ENCODE results near the gene ACTN3.
"Not testable (repeated sequence)": the region's sequence is repeated elsewhere in the genome, so short reads cannot be mapped to it uniquely, and the experiment has no call there.

Gene ACTN3

DNA sequence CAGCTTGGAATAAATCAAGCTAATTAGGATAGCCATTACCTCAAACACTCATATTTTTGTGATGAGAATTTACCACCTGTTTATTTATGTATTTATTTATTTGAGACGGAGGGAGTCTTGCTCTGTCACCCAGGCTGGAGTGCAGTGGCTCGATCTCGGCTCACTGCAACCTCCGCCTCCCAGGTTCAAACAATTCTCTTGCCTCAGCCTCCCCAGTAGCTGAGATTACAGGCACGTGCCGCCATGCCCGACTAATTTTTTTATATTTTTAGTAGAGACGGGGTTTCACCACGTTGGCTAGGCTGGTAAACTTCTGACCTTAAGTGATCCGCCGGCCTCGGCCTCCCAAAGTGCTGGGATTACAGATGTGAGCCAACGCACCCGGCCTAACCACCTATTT is 1.8 kb upstream of the ACTN3 start:
- not testable (repeated sequence) for DNase-seq (ENCODE audit: low read depth in 1 of 2, low spot score in 1 of 2)

DNA sequence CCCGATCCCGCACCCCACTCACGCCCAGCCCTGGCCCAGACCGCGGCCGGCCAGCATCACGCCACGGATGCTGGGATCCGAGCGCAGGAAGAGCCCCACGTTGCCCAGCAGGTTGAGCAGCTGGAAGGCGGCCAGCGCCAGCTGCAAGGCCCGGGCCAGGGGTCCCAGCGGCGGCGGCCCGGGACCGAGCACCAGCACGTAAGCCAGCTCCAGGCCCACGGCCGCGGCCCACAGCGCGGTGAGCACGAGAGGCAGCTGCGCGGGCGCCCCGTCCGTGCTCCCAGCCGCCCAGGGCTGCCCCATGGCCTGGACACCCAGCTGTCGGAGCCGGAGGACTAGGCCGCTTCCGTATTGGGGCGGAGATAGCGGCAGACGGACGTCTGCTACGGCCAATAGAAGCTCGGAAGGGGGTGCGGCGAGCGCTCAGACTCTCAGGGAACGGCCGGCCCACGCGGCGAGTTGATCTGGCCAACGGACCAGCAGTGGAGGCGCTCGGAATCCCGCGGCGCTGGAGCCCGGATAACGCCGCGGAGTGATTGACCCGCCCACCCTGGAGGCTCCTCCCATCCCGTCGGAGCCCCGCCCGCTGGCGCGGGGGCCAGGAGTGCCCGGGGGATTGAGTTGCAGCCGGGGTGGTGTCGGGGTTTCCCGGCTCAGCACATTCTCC is 869 bp upstream of the ACTN3 start, which contains the start of gene ZDHHC24:
ZDHHC24 (minus strand) TSS at position 348 of the 667 bp plus-strand sequence; CDS start at position 303, 45 bp downstream.
- peak; percentile 66 to 77 for DNase-seq (ENCODE audit: low read depth in 1 of 2, low spot score in 1 of 2)

DNA sequence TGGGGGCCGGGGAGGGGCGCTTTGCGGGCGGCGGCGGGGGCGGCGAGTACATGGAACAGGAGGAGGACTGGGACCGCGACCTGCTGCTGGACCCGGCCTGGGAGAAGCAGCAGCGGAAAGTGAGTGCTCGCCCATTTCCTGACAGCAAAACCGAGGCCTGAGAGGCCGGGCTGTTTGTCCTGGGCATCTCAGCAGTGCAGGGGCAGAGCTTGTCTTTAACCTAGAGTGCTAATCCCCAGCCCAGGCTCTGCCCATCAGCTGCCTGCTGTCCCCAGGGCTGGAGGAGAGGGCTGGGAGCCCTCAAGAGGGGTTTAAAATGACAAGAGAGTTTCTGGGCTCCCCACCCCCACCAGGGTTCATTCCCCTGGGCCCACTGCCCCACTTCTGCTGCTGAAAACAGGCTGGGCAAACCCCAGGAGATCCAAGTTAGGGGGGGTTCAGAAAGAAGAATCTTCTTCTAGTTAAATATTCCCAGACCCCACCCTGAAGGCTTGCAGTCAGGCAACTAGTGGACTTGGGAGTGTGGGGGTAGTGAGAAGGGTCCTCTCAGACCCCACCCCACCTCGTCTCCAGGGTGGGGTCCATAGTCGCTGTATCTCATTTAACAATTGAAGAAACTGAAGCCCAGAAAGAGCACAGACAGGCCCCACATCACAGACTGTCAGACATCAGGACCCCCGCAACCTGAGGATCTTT is 411 bp downstream of the ACTN3 start:
- DNase-seq (ENCODE audit: low read depth in 1 of 2, low spot score in 1 of 2) = no peak

DNA sequence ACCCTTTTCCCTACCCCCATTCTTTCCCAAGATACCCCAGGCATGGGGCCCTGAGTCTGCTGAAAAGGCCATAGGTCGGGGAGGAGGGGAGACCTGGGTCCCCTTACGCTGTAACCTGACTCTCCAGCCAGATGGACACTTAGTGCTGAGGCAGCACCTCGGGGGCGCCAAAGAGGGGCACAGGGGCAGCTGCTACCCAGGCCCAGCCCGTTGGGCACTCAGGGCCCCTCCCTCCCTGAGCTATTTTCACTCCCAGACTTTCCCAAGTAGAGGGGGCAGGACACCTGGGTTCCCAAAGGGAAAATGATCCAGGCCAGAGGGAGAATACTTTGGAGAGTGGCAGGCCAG is 933 bp downstream of the ACTN3 start:
- DNase-seq (ENCODE audit: low read depth in 1 of 2, low spot score in 1 of 2) = no peak

DNA sequence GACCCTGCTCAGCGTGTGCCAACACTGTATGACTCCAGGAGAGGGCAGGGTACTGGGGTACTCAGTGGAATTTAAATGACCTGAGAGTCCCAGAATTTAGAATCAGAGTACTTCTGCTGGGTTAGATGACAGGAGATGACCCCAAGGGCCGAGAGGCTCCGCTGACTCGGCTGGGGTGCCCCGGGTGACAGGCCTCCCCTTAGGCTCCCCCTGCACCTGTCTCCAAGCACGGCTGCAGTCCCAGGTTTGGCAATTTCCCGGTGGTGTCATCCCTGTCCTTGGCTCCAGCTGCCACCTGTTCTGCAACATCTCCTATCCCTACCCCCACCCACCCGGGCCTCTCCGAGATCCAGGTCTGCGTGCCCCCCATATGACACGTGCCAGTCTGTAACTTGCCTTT is 1.3 kb downstream of the ACTN3 start:
- no peak for DNase-seq (ENCODE audit: low read depth in 1 of 2, low spot score in 1 of 2)

DNA sequence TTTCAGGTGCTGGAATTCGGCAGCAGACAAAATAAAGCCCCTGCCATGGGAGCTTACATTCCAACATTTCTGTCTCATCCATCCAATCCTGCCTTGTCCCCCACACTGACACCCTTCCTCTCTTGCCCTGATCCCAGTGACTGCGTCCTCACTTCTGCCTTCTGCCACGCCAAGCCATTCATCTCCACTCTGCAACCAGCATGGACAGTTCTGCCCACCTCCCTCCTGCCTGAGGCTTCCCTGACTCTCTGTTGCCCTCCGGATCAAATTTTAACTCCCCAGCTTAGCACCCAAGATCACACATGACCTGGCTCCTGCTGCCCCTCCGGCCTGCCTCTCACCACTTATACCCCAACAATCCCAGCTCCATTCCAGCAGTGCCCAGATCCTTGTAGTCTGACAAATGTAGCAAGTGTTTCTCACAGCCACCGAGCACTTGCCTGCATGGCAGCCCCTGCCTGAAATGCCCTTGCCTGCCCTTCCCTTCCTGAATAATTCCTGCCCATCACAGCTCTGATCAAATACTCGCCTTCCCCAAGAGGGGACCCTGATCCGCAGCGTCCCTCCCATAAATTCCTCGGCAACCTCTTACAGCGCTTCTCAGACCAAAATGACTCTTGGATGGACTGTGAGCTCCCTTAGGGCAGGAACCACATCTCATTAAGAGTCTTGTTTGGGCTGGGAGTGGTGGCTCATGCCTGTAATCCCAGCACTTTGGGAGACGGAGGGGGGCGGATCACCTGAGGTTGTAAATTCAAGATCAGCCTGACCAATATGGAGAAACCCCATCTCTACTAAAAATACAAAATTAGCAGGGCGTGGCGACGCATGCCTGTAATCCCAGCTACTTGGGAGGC is 2.3 kb downstream of the ACTN3 start:
- DNase-seq (ENCODE audit: low read depth in 1 of 2, low spot score in 1 of 2) = no peak

DNA sequence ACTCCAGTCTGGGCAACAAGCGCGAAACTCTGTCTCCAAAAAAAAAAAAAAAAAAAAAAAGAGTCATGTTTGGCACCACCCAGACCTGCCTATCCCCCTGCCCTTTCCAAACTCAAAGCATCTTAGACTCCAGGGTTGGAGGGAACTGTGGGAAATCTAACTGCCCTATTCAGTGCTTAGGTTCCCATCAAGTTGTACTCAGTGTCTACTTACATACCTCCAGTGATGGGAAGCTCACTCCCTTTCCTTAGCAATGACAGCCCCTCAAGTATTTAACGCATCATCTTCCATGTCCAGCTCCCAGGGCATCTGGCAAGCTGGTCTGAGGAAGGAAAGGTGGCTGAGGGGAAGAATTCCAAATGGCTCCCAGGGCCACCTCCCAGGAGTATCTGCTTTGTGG is 3.0 kb downstream of the ACTN3 start:
- DNase-seq (ENCODE audit: low read depth in 1 of 2, low spot score in 1 of 2) = no peak

DNA sequence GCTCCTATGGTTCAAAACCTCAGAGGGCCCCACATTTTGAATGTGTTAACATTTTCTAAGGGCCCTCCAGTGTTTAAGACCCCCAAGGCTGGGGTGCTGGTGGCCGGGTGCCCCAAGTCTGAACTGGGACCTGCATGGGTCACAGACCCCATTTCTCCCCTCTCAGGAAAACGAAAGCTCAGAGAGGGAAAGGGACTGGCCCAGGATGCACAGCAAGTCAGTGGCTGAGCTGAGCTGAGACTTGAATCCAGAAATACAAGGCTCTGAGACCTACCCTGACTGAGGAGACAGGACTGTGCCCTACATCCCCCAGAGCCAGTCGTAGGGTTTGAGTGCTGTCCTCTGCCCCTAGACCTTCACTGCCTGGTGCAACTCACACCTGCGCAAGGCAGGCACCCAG is 4.2 kb downstream of the ACTN3 start:
- no peak for DNase-seq (ENCODE audit: low read depth in 1 of 2, low spot score in 1 of 2)

DNA sequence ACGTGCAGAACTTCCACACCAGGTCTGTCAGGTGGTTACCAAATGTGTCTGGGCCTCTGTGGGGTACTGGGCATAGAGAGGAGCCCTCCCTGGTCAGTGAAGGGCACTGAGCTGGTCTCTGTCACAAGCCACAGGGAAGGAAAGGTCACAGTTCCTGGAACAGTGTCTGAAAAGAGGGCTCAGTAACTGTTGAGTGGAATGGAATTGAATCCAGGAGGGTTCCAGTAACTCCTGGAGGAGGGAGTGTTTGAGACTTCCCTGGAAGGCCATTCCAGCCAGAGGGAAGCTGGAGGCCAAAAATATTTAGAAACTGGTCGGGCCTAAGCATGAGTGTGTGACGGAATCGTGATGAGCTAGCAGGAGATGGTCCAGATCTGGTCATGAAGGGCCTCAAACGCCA is 7.9 kb downstream of the ACTN3 start:
- no peak for DNase-seq (ENCODE audit: low read depth in 1 of 2, low spot score in 1 of 2)

DNA sequence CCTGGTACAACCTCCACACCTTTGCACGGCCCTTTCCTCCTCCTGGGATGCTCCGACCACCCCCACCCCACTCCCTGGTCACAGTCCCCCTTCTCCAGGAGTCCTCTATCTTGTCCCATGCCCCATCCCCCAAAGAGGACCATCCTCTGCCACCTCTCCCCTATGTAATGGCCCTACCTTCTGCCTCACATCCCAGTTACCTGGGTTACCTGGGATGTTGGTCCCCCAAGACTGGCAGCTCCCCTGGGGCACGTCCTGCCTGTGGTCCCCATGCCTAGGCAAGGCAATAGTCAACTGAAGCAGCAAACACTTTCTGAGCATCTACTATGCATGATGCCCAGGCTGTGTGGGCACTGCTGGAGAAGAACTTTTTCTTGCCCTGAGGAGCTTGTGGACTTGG is 8.7 kb downstream of the ACTN3 start:
- DNase-seq (ENCODE audit: low read depth in 1 of 2, low spot score in 1 of 2) = no peak

DNA sequence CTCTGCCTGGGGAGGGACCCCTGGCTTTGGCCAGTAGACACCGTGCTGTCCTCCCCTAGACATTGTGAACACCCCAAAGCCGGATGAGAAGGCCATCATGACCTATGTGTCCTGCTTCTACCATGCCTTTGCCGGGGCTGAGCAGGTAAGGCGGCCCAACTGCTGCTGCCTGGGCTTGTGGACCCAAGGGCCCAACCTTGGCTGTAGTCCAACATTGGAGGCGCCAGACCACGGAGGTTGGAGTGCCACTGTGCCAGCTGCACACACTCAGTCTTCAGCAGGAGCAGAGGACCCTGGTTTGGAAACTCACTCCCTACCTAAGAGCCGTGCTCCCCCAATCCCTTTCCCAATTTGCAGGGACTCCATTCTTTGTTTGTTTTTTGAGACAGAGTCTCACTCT is 9.4 kb downstream of the ACTN3 start:
- DNase-seq (ENCODE audit: low read depth in 1 of 2, low spot score in 1 of 2) = no peak

DNA sequence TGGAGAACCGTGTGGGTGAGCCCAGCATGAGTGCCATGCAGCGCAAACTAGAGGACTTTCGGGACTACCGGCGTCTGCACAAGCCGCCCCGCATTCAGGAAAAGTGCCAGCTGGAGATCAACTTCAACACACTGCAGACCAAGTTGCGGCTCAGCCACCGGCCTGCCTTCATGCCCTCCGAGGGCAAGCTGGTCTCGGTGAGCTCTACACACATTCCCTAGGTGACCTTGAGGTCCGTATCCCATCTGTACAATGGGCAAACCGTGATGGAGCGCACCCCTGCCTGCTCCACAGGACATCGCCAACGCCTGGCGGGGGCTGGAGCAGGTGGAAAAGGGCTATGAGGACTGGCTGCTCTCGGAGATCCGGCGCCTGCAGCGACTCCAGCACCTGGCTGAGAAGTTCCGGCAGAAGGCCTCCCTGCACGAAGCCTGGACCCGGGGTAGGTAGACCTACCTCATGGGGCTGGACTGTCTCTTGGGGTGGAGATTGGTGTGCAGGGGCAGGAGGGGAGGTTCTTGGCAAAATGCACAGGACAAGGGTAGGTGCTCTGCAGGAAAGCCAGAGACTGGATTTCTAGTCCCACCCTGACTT is 11.1 kb downstream of the ACTN3 start:
- no peak for DNase-seq (ENCODE audit: low read depth in 1 of 2, low spot score in 1 of 2)

DNA sequence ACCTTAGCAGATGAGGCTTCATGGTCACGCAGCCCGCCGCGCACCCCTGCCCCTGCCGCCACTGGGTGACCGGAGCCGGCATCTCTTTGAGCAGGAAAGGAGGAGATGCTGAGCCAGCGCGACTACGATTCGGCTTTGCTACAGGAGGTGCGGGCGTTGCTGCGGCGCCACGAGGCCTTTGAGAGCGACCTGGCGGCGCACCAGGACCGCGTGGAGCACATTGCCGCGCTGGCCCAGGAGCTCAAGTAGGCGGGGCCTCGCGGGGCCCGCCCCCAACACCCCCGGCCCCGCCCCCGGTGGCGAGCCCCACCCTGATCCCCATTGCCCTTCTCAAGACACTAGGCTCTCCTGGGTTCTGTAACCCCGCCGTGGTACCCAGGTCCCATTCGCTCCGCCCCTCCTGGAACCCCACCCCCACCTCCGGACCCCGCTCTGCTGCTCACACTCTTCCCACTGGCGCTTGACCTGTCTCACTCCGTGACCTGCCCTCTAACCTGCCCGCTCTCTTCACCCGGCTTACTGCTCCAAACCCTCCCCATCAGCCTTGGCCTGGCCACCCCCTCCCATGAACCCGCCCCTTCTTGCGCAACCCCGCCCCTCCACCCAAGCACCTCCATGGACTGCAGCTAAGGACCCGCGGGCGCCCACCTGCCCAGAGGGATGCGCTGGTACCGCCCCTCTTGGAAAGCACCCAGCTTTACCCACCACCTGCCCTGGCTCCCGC is 12.6 kb downstream of the ACTN3 start:
- DNase-seq (ENCODE audit: low read depth in 1 of 2, low spot score in 1 of 2) = no peak

DNA sequence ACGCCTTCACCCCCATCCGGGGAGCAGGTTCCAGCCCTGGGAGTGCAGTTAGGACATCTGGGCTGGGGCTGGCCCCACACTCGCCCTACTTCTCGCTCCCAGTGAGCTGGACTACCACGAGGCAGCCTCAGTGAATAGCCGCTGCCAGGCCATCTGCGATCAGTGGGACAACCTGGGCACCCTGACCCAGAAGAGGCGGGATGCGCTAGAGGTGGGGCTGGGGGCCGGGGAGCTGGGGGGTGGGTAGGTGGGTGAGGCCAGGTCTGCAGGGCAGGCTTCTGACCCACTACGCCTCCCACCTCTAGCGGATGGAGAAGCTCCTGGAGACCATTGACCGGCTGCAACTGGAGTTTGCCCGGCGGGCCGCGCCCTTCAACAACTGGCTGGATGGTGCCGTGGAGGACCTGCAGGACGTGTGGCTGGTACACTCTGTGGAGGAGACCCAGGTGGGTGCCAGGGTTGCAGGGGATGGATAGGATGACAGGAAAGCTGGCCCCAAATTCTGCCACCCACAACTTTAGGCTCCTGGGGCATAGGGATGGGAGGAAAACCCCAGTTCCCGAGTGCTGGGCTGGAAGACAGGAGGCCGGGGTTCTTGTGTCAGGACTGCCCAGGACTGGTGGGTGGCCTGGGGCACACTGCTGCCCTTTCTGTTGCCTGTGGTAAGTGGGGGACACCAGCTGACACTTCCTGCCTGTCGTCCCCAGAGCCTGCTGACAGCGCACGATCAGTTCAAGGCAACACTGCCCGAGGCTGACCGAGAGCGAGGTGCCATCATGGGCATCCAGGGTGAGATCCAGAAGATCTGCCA is 13.4 kb downstream of the ACTN3 start:
- DNase-seq (ENCODE audit: low read depth in 1 of 2, low spot score in 1 of 2) = no peak

DNA sequence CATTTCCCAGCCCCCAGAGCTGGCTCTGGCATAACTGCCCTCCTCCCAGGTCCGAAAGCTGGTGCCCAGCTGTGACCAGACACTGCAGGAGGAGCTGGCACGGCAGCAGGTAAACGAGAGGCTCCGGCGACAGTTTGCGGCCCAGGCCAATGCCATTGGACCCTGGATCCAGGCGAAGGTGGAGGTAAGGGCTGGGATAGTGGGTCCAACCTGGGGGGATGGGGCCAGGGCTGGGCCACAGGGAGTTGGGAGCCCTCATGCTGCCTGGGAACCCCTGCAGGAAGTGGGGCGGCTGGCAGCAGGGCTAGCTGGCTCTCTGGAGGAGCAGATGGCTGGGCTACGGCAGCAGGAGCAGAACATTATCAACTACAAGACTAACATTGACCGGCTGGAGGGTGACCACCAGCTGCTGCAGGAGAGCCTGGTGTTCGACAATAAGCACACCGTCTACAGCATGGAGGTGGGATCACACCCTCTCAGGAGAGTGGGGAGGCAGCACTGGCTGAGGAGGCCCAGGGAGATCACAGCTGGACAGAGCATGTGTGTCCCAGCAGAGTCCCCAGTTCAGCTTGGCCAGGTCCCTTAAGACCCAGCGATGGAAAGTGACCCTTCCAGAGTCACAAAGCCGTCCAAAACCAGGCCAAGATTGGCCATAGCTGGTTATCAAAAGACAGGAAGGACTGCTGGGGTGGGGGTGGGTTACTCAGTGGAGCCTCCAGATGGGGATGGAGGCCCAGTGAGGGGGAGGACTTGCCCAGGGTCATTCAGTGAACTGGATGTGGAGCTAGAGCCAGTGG is 14.7 kb downstream of the ACTN3 start:
- DNase-seq (ENCODE audit: low read depth in 1 of 2, low spot score in 1 of 2) = no peak

DNA sequence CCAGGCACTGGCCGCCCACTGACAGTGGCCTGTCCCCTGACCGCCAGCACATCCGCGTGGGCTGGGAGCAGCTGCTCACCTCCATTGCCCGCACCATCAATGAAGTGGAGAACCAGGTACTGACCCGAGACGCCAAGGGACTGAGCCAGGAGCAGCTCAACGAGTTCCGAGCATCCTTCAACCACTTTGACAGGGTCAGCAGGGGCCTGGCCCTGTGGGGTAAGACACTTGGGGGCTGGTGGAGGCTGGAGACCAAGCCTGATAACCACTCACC is 15.2 kb downstream of the ACTN3 start:
- no peak for DNase-seq (ENCODE audit: low read depth in 1 of 2, low spot score in 1 of 2)

DNA sequence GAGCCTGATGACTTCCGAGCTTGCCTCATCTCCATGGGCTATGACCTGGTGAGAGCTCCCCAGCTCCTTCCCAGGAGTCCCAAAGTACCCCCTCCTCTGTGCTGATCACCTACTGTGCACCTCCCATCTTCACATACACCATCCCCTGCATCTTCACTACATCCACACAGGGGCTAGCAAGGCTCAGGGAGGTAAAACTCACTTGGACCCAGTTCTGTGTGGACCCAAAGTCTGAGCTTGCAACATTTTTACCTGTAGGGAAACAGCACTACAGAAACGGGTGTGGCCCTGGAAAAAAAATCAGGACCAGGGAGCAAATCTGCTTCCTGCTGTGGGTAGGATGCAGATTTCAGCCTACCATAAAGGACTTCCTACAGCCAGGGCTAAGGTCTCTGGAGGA is 15.6 kb downstream of the ACTN3 start:
- no peak for DNase-seq (ENCODE audit: low read depth in 1 of 2, low spot score in 1 of 2)

DNA sequence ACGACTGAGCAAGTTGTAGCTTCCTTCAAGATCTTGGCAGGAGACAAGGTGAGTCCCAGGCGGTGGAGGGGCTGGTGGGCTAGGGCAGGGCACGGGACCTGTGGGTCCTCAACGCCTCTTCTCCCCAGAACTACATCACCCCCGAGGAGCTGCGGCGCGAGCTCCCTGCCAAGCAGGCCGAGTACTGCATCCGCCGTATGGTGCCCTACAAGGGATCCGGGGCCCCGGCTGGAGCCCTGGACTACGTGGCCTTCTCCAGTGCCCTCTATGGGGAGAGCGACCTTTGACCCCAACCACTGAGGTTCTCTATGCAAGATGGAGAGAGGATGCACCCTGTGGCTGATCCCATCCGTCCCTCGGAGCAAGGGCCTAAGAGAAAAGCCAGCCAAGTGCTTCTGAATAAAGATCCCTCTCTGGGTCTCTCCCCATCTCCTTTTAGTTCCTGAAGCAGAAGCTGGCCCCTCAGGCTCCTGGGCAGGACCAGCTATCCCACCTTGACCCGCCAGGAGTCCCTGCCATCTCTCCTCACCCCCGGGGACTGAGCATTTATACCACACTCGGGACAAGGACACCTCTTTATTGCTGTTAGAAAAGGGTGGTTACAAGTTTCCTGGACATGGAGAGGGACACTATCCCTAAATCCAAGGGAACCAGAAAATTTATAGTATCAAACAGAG is 16.3 kb downstream of the ACTN3 start:
- no peak for DNase-seq (ENCODE audit: low read depth in 1 of 2, low spot score in 1 of 2)

DNA sequence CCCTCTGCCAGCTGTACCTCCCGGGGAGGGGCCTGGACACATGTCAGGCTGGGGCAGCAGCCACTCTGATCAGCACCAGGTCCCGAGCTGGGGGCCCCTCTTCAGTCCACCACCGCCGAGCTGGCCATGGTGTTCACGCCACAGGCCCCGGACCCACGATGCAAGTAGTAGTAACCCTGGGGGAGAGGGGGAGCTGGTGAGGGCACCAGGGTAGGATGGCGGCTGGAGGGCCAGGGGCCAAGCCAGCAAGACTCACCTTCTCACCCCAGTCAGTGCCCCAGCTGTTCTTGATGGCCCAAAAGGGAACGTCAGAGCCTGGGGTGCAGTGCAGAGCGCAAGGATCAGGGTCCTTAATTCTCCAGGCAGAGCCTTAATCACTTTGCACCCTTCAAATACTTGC is 17.1 kb downstream of the ACTN3 start:
- no peak for DNase-seq (ENCODE audit: low read depth in 1 of 2, low spot score in 1 of 2)

Measured in activated T-helper 1 cell treated with anti-CD3 and anti-CD28 coated beads, Interleukin-2, amount 50 U/mL, for 16 hours (primary cell).